K562 (cell line): ENCODE data around the gene ARSK. TPM values are rescaled to one million over a fixed set of nuclear protein-coding genes. Genes with fewer than 3 reads are reported as not detected.

Source experiments
- ATAC-seq: fragments of 200-7000 bp; cut with Tn5 transposase; 3 replicates; pipeline ENCODE4 v1.9.1; 2020; ENCODE audit warnings: moderate library complexity
- BruUV-seq: library from RNA; stranded (reverse); fragments of 400-500 nt; replicated peaks from 2 replicates; lab custom pipeline; 2021; lab: Mats Ljungman, UMichigan
- CTCF ChIA-PET: fragments of 300-600 bp; formaldehyde crosslinking; extraction: SDS; loops from one replicate; lab custom pipeline; 2021; ENCODE audit warnings: low intra/inter-chr PET ratio; lab: Yijun Ruan, JAX
- POLR2A ChIA-PET: fragments of 300-600, 350-650 bp; sonication (Branson Sonifier 250); formaldehyde crosslinking; extraction: SDS; loops from one replicate; lab custom pipeline; 2021; ENCODE audit warnings: antibody characterized with exemption, inconsistent platforms; lab: Yijun Ruan, JAX
- DNase-seq, 4 experiments: peaks; one replicate each; pipeline versions ENCODE4 v3.0.0 to v3.0.0-alpha.2; 2011 to 2018; ENCODE audit warnings: low spot score in 3 of 4, mixed read lengths in 3 of 4; ENCODE audit errors: extremely low read depth in 1 of 4
- FAIRE-seq: peaks from 2 replicates; lab custom pipeline; 2011; peaks lifted over from hg19 to GRCh38; lab: Jason Lieb, UNC
- H2AFZ ChIP-seq: 2 replicates; pipeline ENCODE4 v1.6.0; 2011; ENCODE audit warnings: low read depth, low read length, control low read depth, inconsistent platforms
- H3K27ac ChIP-seq: fragments of 200-600 bp; 3 replicates; pipeline ENCODE4 v1.8.0; 2011; ENCODE audit warnings: low read depth, mild to moderate bottlenecking, control low read depth, inconsistent platforms, low read length, moderate library complexity, mixed read lengths; ENCODE audit errors: extremely low read depth
- H3K27me3 ChIP-seq, 2 experiments: fragments of 300-600 bp in 1 of 2; 2 replicates in 1 of 2; 3 replicates in 1 of 2; pipeline versions ENCODE4 v1.6.0 to v1.8.0; 2011; ENCODE audit warnings: inconsistent platforms in 2 of 2, low read length in 2 of 2, mild to moderate bottlenecking in 1 of 2, mixed read lengths in 1 of 2, moderate library complexity in 1 of 2; ENCODE audit not compliant: control insufficient read depth in 2 of 2, insufficient read depth in 2 of 2
- H3K36me3 ChIP-seq: fragments of 300-600 bp; 3 replicates; pipeline ENCODE4 v1.8.0; 2011; ENCODE audit warnings: mild to moderate bottlenecking, low read length, inconsistent platforms; ENCODE audit not compliant: control insufficient read depth, insufficient read depth
- H3K4me1 ChIP-seq, 2 experiments: fragments of 200-600 bp in 1 of 2; replicated peaks in 1 of 2; 2 replicates in 1 of 2; 3 replicates in 1 of 2; pipeline versions ENCODE4 v1.5.1 to v1.8.0; 2011; ENCODE audit warnings: inconsistent platforms in 2 of 2, low read length in 2 of 2, mild to moderate bottlenecking in 1 of 2, mixed read lengths in 1 of 2, moderate library complexity in 1 of 2; ENCODE audit not compliant: control insufficient read depth in 2 of 2, insufficient read depth in 2 of 2
- H3K4me2 ChIP-seq: 2 replicates; pipeline ENCODE4 v1.6.1; 2011; ENCODE audit warnings: low read length, control low read depth, inconsistent platforms, mixed read lengths; ENCODE audit not compliant: insufficient read depth
- H3K4me3 ChIP-seq: fragments of 200-600 bp; sonication (generic), shearing (Covaris generic); 2 replicates; pipeline ENCODE4 v1.5.1; 2016; ENCODE audit warnings: control low read depth, inconsistent platforms
- H3K79me2 ChIP-seq: fragments of 200-600 bp; 3 replicates; pipeline ENCODE4 v1.8.0; 2011; ENCODE audit warnings: low read length, inconsistent platforms; ENCODE audit not compliant: control insufficient read depth, insufficient read depth
- H3K9ac ChIP-seq, 2 experiments: 2 replicates each; pipeline versions ENCODE4 v1.6.0 to v1.6.1; 2011; ENCODE audit warnings: low read depth in 2 of 2, low read length in 2 of 2, control low read depth in 1 of 2, inconsistent platforms in 1 of 2, mild to moderate bottlenecking in 1 of 2, mixed read lengths in 1 of 2; ENCODE audit not compliant: insufficient read depth in 1 of 2
- H3K9me1 ChIP-seq: one replicate; pipeline ENCODE4 v1.6.0; 2011; ENCODE audit warnings: inconsistent platforms, mild to moderate bottlenecking, low read length, moderate library complexity; ENCODE audit not compliant: control insufficient read depth, insufficient read depth
- H3K9me3 ChIP-seq: replicated peaks from 2 replicates; pipeline ENCODE4 v1.5.1; 2011; ENCODE audit warnings: low read depth, low read length, inconsistent platforms; ENCODE audit not compliant: control insufficient read depth, insufficient read depth
- H4K20me1 ChIP-seq: replicated peaks from 2 replicates; pipeline ENCODE4 v1.6.1; 2011; ENCODE audit warnings: low read length, inconsistent platforms, mixed read lengths; ENCODE audit not compliant: control insufficient read depth, insufficient read depth
- FOXA3 ChIP-seq, 2 experiments: fragments of 450-650 bp in 1 of 2; sonication (generic) in 1 of 2; formaldehyde crosslinking; IDR thresholded peaks in 1 of 2; conservative IDR thresholded peaks in 1 of 2; 2 replicates each; pipeline versions ENCODE4 v1.4.0 to v1.8.0; 2020 to 2022; ENCODE audit warnings: mild to moderate bottlenecking in 2 of 2, missing genetic modification reagents in 1 of 2
- MEF2A ChIP-seq: IDR thresholded peaks from 2 replicates; pipeline ENCODE4 v1.6.1; 2011; ENCODE audit warnings: low read depth, mild to moderate bottlenecking, low read length, moderate library complexity; ENCODE audit not compliant: control insufficient read depth
- RNF2 ChIP-seq: sonication (generic); IDR thresholded peaks from 2 replicates; pipeline ENCODE4 v1.6.1; 2016
- TEAD1 ChIP-seq, 2 experiments: fragments of 450-650 bp in 1 of 2; sonication (generic) in 1 of 2; formaldehyde crosslinking; IDR thresholded peaks; 2 replicates each; pipeline versions ENCODE4 v1.4.0 to v1.8.0; 2020 to 2022; ENCODE audit warnings: mild to moderate bottlenecking in 2 of 2, missing genetic modification reagents in 1 of 2
- ZBTB2 ChIP-seq: fragments of 450-650 bp; IDR thresholded peaks from 2 replicates; pipeline ENCODE4 v1.6.1; 2016; ENCODE audit warnings: antibody characterized with exemption
- ZFP36 ChIP-seq: fragments of 150-350 bp; IDR thresholded peaks from 2 replicates; pipeline ENCODE4 v1.6.1; 2018; ENCODE audit warnings: low read length, low read depth; ENCODE audit not compliant: partially characterized antibody
- ZNF140 ChIP-seq: fragments of 250-450 bp; sonication (Bioruptor Pico); IDR thresholded peaks from 2 replicates; pipeline ENCODE4 v1.8.0; 2021; ENCODE audit warnings: moderate library complexity, mild to moderate bottlenecking, inconsistent platforms
- ZNF165 ChIP-seq: fragments of 250-450 bp; sonication (Bioruptor Pico); IDR thresholded peaks from 2 replicates; pipeline ENCODE4 v1.4.0; 2020; ENCODE audit warnings: borderline replicate concordance
- ZNF384 ChIP-seq: IDR thresholded peaks from 2 replicates; pipeline ENCODE4 v1.6.1; 2012; ENCODE audit warnings: low read depth, low read length, improper control_type of control experiment
- WGBS: fragments of 100-300 bp; shearing (Covaris generic); methylation state at CpG from one replicate; pipeline ENCODE4 v1.1.6; 2016; ENCODE audit warnings: low coverage, mixed read lengths; ENCODE audit not compliant: insufficient coverage; ENCODE audit errors: missing lambda C conversion rate; 5-methylcytosine and 5-hydroxymethylcytosine counted together
- in situ Hi-C: fragments of 300-500 bp; cut with MboI; formaldehyde crosslinking; loops from 4 replicates; pipeline ENCODE4 v1.15.0; 2018; ENCODE audit warnings: inconsistent platforms, mixed read lengths
- intact Hi-C: fragments of 100-400 bp; cut with micrococcal nuclease; formaldehyde crosslinking; loops from 2 replicates; pipeline ENCODE4 v1.14.2; 2022
- polyA plus RNA-seq, 8 experiments: library from polyadenylated mRNA; depleted of rRNA in 4 of 8; stranded (reverse) in 5 of 8; unstranded in 3 of 8; fragments of >200 nt; fragmentation: Nextera tagmentation in 2 of 8; fragmentation: Illumina TruSeq in 1 of 8; extraction: Ambion mirVana in 2 of 8; extraction: Trizol in 1 of 8; gene quantifications; 2 replicates each; pipeline versions ENCODE4 v1.2.1 to v1.2.3, GENCODE V29; 2011 to 2014; ENCODE audit warnings: inconsistent platforms in 1 of 8, missing spikeins in 1 of 8
- total RNA-seq, 7 experiments: library from RNA; depleted of rRNA in 6 of 7; stranded (reverse); fragments of >200 nt in 6 of 7; fragmentation: Illumina TruSeq in 2 of 7; extraction: Trizol in 2 of 7; gene quantifications; 2 replicates each; pipeline versions ENCODE4 v1.2.1 to v1.2.3, GENCODE V29; 2011 to 2021; ENCODE audit warnings: low replicate concordance in 1 of 7
- TF ChIP-seq, protein P1 (sequence below): fragments of 150-350 bp; IDR thresholded peaks from 2 replicates; pipeline ENCODE4 v1.6.1; 2014; ENCODE audit warnings: low read depth, mild to moderate bottlenecking, low read length, borderline replicate concordance
- TF ChIP-seq, protein P2 (sequence below): fragments of 450-650 bp; formaldehyde crosslinking; IDR thresholded peaks from 2 replicates; pipeline ENCODE4 v1.4.0; 2020; ENCODE audit warnings: mild to moderate bottlenecking, mixed read lengths

The ARSK gene
- total and polyA plus RNA-seq, 9 of the 15 experiments (the other 6 are each of a cell fraction or from before 2014, with no cell fraction given), result 2.7 to 9.4 (median 7.1) TPM

DNA sequence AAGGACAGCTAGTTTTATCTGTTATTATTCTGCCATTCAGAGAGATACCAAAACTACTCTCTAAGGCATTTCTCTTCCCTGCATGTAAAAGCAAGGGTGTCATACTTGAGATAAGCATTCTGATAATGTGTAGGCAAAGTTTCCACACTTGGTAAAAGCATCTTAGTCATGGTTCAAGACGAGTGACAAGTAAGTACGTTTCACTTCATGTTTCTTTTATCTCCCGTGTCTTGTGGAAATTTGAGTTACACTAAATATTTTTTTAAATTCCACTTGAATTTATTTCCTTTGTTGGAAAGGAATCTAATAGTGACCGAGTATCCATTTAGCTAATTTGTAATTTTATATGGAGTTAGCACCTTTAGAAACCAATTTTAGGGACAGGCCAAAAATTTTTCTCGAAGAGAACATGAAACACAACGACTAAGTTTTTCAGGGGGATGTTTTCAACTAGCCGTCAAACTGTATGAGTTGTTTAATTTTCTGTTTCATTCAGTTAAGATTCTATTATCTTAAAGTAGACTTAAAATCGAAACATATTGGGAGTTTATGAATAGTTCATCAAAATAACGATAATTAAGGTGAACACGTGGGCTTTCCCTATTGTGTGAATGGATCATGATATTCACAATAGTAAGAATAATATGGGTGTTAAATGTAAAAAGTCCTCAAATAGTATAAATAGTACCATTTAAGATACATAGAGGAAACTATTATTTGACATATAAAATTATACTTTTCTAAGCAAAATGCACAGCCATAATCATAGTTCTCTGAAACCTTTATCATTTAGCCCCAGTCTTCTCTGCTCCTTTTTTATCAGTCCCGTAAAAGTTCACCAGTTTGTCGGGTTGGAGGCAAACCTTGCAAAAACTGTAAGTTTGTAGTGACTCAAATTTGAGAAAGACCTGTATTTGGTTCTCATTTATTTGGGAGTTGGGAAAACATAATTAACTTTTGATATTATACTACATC is 93.3 kb downstream of the ARSK start:
- Histone ChIP-seq H3K27ac (peak overlapping the region; percentile 95), H3K9me3 (no peaks in the 10 kb centered on the region), H3K9ac (peak overlapping the region in 1 of 2 experiments; percentile 91; a peak in 3 of 4 replicates), H4K20me1 (no peaks in the 10 kb centered on the region), H3K4me3 (peak overlapping the region; percentile 49), H3K9me1 (no peaks in the 10 kb centered on the region), H3K4me1 (peaks cover 13 to 18% of the 10 kb centered on the region in 2 experiments; a peak in 4 of 5 replicates), H2AFZ (no peak overlapping the region; the same call in 1 of the 2 replicates), H3K4me2 (peak overlapping the region; percentile 91), H3K79me2 (peaks cover 63% of the 10 kb centered on the region), H3K27me3 (no peaks in the 10 kb centered on the region), H3K36me3 (peaks cover 27% of the 10 kb centered on the region)
- FAIRE-seq (peak; percentile 91), ATAC-seq (peak; percentile 76), DNase-seq (peak in 2 of 4 experiments; percentile 39 to 88)
- 1% methylated on average over 12 of the region's 12 CpGs for WGBS
- POLR2A ChIA-PET, result interaction anchor here (0.6 to 1.8 kb wide), 3 partner anchors 13 to 123 kb away, joined by 5 to 15 read pairs (median 9); partner anchors contain the start of gene RHOBTB3
- in situ Hi-C loops (loop anchor here (25.0 kb wide), 1 partner anchor 689 kb away; no protein-coding TSS in a partner anchor), intact Hi-C loops (loop anchor here (1.0 to 10.0 kb wide), 3 partner anchors 64 to 683 kb away; no protein-coding TSS in a partner anchor)
- TSS peak; percentile 53 for BruUV-seq
- CTCF ChIA-PET, result no interaction called here
- TF ChIP-seq, protein P1, sequence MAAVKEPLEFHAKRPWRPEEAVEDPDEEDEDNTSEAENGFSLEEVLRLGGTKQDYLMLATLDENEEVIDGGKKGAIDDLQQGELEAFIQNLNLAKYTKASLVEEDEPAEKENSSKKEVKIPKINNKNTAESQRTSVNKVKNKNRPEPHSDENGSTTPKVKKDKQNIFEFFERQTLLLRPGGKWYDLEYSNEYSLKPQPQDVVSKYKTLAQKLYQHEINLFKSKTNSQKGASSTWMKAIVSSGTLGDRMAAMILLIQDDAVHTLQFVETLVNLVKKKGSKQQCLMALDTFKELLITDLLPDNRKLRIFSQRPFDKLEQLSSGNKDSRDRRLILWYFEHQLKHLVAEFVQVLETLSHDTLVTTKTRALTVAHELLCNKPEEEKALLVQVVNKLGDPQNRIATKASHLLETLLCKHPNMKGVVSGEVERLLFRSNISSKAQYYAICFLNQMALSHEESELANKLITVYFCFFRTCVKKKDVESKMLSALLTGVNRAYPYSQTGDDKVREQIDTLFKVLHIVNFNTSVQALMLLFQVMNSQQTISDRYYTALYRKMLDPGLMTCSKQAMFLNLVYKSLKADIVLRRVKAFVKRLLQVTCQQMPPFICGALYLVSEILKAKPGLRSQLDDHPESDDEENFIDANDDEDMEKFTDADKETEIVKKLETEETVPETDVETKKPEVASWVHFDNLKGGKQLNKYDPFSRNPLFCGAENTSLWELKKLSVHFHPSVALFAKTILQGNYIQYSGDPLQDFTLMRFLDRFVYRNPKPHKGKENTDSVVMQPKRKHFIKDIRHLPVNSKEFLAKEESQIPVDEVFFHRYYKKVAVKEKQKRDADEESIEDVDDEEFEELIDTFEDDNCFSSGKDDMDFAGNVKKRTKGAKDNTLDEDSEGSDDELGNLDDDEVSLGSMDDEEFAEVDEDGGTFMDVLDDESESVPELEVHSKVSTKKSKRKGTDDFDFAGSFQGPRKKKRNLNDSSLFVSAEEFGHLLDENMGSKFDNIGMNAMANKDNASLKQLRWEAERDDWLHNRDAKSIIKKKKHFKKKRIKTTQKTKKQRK, result no peak
- TF ChIP-seq FOXA3 (CRISPR knock-in tag; conservative IDR thresholded peaks at IDR 0.05 in 1 of 2, IDR thresholded peaks at IDR 0.05 in 1 of 2), result no peak
- TF ChIP-seq RNF2, result peak; percentile 59; the same call in 1 of the 2 replicates
- no peak for TF ChIP-seq TEAD1 (CRISPR knock-in tag; IDR thresholded peaks at IDR 0.05)
- TF ChIP-seq ZFP36, result no peak
- TF ChIP-seq ZNF140, result no peak
- TF ChIP-seq ZNF384, result no peak
- no peak for TF ChIP-seq ZNF165
- TF ChIP-seq, protein P2, sequence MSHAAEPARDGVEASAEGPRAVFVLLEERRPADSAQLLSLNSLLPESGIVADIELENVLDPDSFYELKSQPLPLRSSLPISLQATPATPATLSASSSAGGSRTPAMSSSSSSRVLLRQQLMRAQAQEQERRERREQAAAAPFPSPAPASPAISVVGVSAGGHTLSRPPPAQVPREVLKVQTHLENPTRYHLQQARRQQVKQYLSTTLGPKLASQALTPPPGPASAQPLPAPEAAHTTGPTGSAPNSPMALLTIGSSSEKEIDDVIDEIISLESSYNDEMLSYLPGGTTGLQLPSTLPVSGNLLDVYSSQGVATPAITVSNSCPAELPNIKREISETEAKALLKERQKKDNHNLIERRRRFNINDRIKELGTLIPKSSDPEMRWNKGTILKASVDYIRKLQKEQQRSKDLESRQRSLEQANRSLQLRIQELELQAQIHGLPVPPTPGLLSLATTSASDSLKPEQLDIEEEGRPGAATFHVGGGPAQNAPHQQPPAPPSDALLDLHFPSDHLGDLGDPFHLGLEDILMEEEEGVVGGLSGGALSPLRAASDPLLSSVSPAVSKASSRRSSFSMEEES (CRISPR knock-in tag), result no peak
- TF ChIP-seq MEF2A, result no peak
- peak; percentile 67; the same call in 1 of the 2 replicates for TF ChIP-seq ZBTB2
